ENCODE results near the gene BSN.

DNA sequence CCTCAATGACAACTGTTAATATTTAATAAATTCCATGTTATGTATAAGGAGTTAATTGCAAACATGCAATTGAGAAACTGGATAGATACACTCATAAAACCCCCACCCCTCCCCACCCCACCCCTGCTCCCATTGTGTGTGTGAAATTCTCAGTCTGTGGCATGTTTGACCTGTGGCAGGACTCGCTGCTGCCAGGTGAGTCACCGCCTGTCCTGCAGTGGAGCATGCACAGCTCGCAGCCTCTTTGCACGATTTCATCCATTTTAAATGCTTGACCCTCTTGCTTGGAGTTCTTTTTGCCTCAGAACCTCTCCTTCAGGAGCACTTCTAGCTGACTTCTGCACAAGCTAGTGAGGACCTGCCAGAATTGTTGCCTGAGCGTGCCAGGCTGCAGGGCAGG, 114.6 kb downstream of the BSN start:
- TF ChIP-seq POLR2AphosphoS5 (IDR thresholded peaks at IDR 0.05; ENCODE audit: low read depth, low read length) (no peak), TAF1 (IDR thresholded peaks at IDR 0.05; ENCODE audit: borderline replicate concordance, insufficient read depth, low read length) (no peak)
- TF ChIP-seq, protein P1, sequence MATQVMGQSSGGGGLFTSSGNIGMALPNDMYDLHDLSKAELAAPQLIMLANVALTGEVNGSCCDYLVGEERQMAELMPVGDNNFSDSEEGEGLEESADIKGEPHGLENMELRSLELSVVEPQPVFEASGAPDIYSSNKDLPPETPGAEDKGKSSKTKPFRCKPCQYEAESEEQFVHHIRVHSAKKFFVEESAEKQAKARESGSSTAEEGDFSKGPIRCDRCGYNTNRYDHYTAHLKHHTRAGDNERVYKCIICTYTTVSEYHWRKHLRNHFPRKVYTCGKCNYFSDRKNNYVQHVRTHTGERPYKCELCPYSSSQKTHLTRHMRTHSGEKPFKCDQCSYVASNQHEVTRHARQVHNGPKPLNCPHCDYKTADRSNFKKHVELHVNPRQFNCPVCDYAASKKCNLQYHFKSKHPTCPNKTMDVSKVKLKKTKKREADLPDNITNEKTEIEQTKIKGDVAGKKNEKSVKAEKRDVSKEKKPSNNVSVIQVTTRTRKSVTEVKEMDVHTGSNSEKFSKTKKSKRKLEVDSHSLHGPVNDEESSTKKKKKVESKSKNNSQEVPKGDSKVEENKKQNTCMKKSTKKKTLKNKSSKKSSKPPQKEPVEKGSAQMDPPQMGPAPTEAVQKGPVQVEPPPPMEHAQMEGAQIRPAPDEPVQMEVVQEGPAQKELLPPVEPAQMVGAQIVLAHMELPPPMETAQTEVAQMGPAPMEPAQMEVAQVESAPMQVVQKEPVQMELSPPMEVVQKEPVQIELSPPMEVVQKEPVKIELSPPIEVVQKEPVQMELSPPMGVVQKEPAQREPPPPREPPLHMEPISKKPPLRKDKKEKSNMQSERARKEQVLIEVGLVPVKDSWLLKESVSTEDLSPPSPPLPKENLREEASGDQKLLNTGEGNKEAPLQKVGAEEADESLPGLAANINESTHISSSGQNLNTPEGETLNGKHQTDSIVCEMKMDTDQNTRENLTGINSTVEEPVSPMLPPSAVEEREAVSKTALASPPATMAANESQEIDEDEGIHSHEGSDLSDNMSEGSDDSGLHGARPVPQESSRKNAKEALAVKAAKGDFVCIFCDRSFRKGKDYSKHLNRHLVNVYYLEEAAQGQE (IDR thresholded peaks at IDR 0.05; ENCODE audit: insufficient read depth in 1 of 2, low read depth in 2 of 2, low read length in 2 of 2): no peak
